ENCODE measurements around the gene SH3BP2. TPM values are rescaled to one million over a fixed set of nuclear protein-coding genes. Genes with fewer than 3 reads are reported as not detected.

The SH3BP2 gene
- total RNA-seq, 1 donor from 2014 or later: 45.4 TPM

GRCh38 chr4:2793586-2794485 is 951 bp downstream of the SH3BP2 start:
- Mint-ChIP-seq H3K4me1 (ENCODE audit: unreplicated experiment) (no peaks in the 10 kb centered on the region), H3K9me3 (no peaks in the 10 kb centered on the region), H3K36me3 (no peaks in the 10 kb centered on the region), H3K4me3 (peak overlapping the region; percentile 84), H3K27ac (no peak overlapping the region), H3K27me3 (no peaks in the 10 kb centered on the region)
- TF ChIP-seq CTCF (conservative IDR thresholded peaks at IDR 0.05): no peak
- DNase-seq (ENCODE audit: extremely low spot score, unreplicated experiment): no peak

GRCh38 chr4:2794486-2795299 is 1.8 kb downstream of the SH3BP2 start:
- Mint-ChIP-seq H3K4me1 (ENCODE audit: unreplicated experiment) (no peaks in the 10 kb centered on the region), H3K9me3 (no peaks in the 10 kb centered on the region), H3K4me3 (peak overlapping the region; percentile 84), H3K36me3 (no peaks in the 10 kb centered on the region), H3K27me3 (no peaks in the 10 kb centered on the region), H3K27ac (no peak overlapping the region)
- TF ChIP-seq CTCF (conservative IDR thresholded peaks at IDR 0.05): no peak
- no peak for DNase-seq (ENCODE audit: extremely low spot score, unreplicated experiment)

- no peaks in the 10 kb centered on the region for H3K27me3 Mint-ChIP-seq
- no peaks in the 10 kb centered on the region for H3K9me3 Mint-ChIP-seq
- no peak for TF ChIP-seq CTCF (conservative IDR thresholded peaks at IDR 0.05)
- H3K4me3 Mint-ChIP-seq: no peak overlapping the region
- no peak for DNase-seq (ENCODE audit: extremely low spot score, unreplicated experiment)
- H3K27ac Mint-ChIP-seq: no peak overlapping the region
- H3K36me3 Mint-ChIP-seq: no peaks in the 10 kb centered on the region
- no peaks in the 10 kb centered on the region for H3K4me1 Mint-ChIP-seq (ENCODE audit: unreplicated experiment)
Observed at GRCh38 chr4:2795300-2795892, 2.5 kb downstream of the SH3BP2 start.

GRCh38 chr4:2795893-2796848 is 3.3 kb downstream of the SH3BP2 start:
- Mint-ChIP-seq H3K27me3 (no peaks in the 10 kb centered on the region), H3K27ac (no peak overlapping the region), H3K4me3 (peak overlapping the region; percentile 22), H3K36me3 (no peaks in the 10 kb centered on the region), H3K9me3 (no peaks in the 10 kb centered on the region), H3K4me1 (ENCODE audit: unreplicated experiment) (no peaks in the 10 kb centered on the region)
- TF ChIP-seq CTCF (conservative IDR thresholded peaks at IDR 0.05): no peak
- DNase-seq (ENCODE audit: extremely low spot score, unreplicated experiment): no peak

Measured in type B pancreatic cell (in vitro differentiated cells).